Loucy (cell line): Measurements from ENCODE around the gene ZSWIM1.

Source experiments
- CTCF ChIP-seq: fragments of 200-600 bp; sonication (generic); conservative IDR thresholded peaks from 2 replicates; pipeline ENCODE4 v1.5.1; 2014; ENCODE audit warnings: mild to moderate bottlenecking, antibody characterized with exemption, low read length
- EZH2phosphoT487 ChIP-seq: fragments of 200-600 bp; IDR thresholded peaks from 2 replicates; pipeline ENCODE4 v1.6.1; 2018; ENCODE audit warnings: antibody characterized with exemption, mild to moderate bottlenecking, moderate library complexity, borderline replicate concordance

GRCh38 chr20:45880988-45881788 is at the start of gene ZSWIM1:
- TF ChIP-seq CTCF: no peak
- TF ChIP-seq EZH2phosphoT487: no peak
